Memory B cell (primary cell): ENCODE data around the gene LSM2.

ENCODE experiments used
- ATAC-seq: fragments of 150-1000 bp; cut with Tn5 transposase; 2 replicates; pipeline ENCODE4 v1.10.0; 2021; ENCODE audit warnings: low read depth, mild to moderate bottlenecking, moderate library complexity
- DNase-seq, 2 donors: peaks; one replicate each; pipeline ENCODE4 v3.0.0; 2022; ENCODE audit warnings: low spot score in 2 of 2
- H3K27ac Mint-ChIP-seq: one replicate; pipeline ENCODE4 v1.8.0; 2022; ENCODE audit warnings: mild to moderate bottlenecking, moderate library complexity, mixed read lengths
- H3K27me3 Mint-ChIP-seq: one replicate; pipeline ENCODE4 v1.8.0; 2022; ENCODE audit warnings: mixed read lengths
- H3K36me3 Mint-ChIP-seq: one replicate; pipeline ENCODE4 v1.8.0; 2022; ENCODE audit warnings: mild to moderate bottlenecking, mixed read lengths
- H3K4me1 Mint-ChIP-seq: one replicate; pipeline ENCODE4 v1.8.0; 2022; ENCODE audit warnings: mixed read lengths
- H3K4me3 Mint-ChIP-seq: one replicate; pipeline ENCODE4 v1.8.0; 2022; ENCODE audit warnings: mild to moderate bottlenecking, moderate library complexity, mixed read lengths
- H3K9me3 Mint-ChIP-seq: one replicate; pipeline ENCODE4 v1.8.0; 2022; ENCODE audit warnings: mixed read lengths

LSM2 gene

DNA sequence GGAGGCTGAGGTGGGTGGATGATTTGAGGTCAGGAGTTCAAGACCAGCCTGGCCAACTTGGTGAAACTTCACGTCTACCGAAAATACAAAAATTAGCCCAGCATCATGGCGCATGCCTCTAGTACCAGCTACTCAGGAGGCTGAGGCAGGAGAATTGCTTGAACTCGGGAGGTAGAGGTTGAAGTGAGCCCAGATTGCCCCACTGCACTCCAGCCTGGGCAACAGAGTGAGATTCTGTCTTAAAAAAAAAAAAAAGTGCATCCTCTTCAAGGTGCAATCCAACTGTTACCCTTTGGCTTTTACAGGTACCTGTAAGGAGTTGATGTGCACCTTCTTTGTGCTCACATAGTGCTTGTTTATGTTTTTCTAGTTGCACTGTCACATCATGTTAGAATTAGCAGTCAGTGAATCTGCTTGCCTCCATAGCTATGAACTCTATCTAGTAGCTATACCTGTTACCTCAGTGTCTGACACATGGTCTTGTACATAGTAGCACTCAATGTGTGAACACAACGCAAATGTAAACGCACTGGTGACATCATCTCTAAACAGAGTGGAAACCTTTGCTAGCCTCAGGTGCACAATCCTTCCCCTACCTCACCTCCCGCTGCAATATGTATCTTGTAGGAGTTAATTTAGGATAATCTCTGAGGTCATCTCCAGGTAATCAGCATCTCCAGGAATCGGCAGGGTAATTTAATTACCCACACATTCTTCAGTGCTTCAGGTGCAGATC lies 57.3 kb downstream of the LSM2 start:
- Mint-ChIP-seq H3K27me3 (no peaks in the 10 kb centered on the region), H3K27ac (no peak overlapping the region), H3K36me3 (peaks cover 7% of the 10 kb centered on the region), H3K4me1 (peaks cover 5% of the 10 kb centered on the region), H3K9me3 (no peaks in the 10 kb centered on the region), H3K4me3 (no peak overlapping the region)
- DNase-seq (no peak), ATAC-seq (no peak)
